HEK293 (cell line): ENCODE results near the gene LZTR1.
A peak's percentile ranks its signal among the peaks of the same experiment; 100 is the strongest.

ENCODE experiments used
- CTCF ChIA-PET: fragments of 350-600 bp; formaldehyde crosslinking; extraction: SDS; loops from one replicate; lab custom pipeline; 2021; ENCODE audit warnings: antibody characterized with exemption; lab: Yijun Ruan, JAX
- POLR2A ChIA-PET: fragments of 300-600 bp; formaldehyde crosslinking; extraction: SDS; loops from one replicate; lab custom pipeline; 2020; ENCODE audit warnings: antibody characterized with exemption, inconsistent platforms; lab: Yijun Ruan, JAX
- H3K27ac ChIP-seq: fragments of 200-500 bp; sonication (Bioruptor generic); 2 replicates; pipeline ENCODE4 v1.5.1; 2014; ENCODE audit warnings: low read depth, low read length, control low read depth, inconsistent platforms; ENCODE audit errors: extremely low read depth
- H3K36me3 ChIP-seq, 2 experiments: fragments of 200-500 bp in 1 of 2; sonication (Bioruptor generic) in 1 of 2; 1 replicate in 1 of 2; 2 replicates in 1 of 2; pipeline ENCODE4 v1.5.1; 2014 to 2017; ENCODE audit warnings: inconsistent platforms in 2 of 2, low read length in 2 of 2; ENCODE audit not compliant: control insufficient read depth in 2 of 2, insufficient read depth in 1 of 2
- H3K4me1 ChIP-seq: fragments of 200-500 bp; sonication (Bioruptor generic); 2 replicates; pipeline ENCODE4 v1.5.1; 2014; ENCODE audit warnings: mild to moderate bottlenecking, low read length, inconsistent platforms; ENCODE audit not compliant: control insufficient read depth, insufficient read depth
- H3K4me3 ChIP-seq: 2 replicates; pipeline ENCODE4 v1.5.1; 2011; ENCODE audit warnings: low read depth, mild to moderate bottlenecking, control low read depth, low read length, moderate library complexity
- H3K9me3 ChIP-seq: fragments of 200-500 bp; sonication (Bioruptor generic); 2 replicates; pipeline ENCODE4 v1.5.1; 2014; ENCODE audit warnings: low read depth, low read length, inconsistent platforms; ENCODE audit not compliant: control insufficient read depth, insufficient read depth
- CTCF ChIP-seq: fragments of 450-650 bp; formaldehyde crosslinking; IDR thresholded peaks from 2 replicates; pipeline ENCODE4 v1.5.1; 2016; ENCODE audit warnings: missing biosample characterization, missing genetic modification characterization
- EGR2 ChIP-seq: fragments of 450-650 bp; formaldehyde crosslinking; IDR thresholded peaks from 2 replicates; pipeline ENCODE4 v1.5.1; 2016; ENCODE audit warnings: low read depth, missing biosample characterization, missing genetic modification characterization
- REST ChIP-seq: fragments of 450-650 bp; formaldehyde crosslinking; IDR thresholded peaks from 2 replicates; pipeline ENCODE4 v1.5.1; 2016; ENCODE audit warnings: missing biosample characterization, missing genetic modification characterization
- YY1 ChIP-seq: fragments of 450-650 bp; formaldehyde crosslinking; IDR thresholded peaks from 2 replicates; pipeline ENCODE4 v1.5.1; 2018; ENCODE audit warnings: missing biosample characterization, missing genetic modification characterization
- ZFHX2 ChIP-seq: fragments of 450-650 bp; formaldehyde crosslinking; conservative IDR thresholded peaks from 2 replicates; pipeline ENCODE4 v1.5.1; 2016; ENCODE audit warnings: missing biosample characterization, missing genetic modification characterization
- ZNF114 ChIP-seq: fragments of 450-650 bp; formaldehyde crosslinking; IDR thresholded peaks from 2 replicates; pipeline ENCODE4 v1.5.0; 2017; ENCODE audit warnings: missing biosample characterization, missing genetic modification characterization
- ZNF18 ChIP-seq: fragments of 450-650 bp; formaldehyde crosslinking; IDR thresholded peaks from 2 replicates; pipeline ENCODE4 v1.5.1; 2016; ENCODE audit warnings: missing biosample characterization, missing genetic modification characterization
- ZNF223 ChIP-seq: fragments of 450-650 bp; formaldehyde crosslinking; IDR thresholded peaks from 2 replicates; pipeline ENCODE4 v1.5.1; 2016; ENCODE audit warnings: missing biosample characterization, missing genetic modification characterization
- ZNF292 ChIP-seq: fragments of 450-650 bp; formaldehyde crosslinking; IDR thresholded peaks from 2 replicates; pipeline ENCODE4 v1.5.1; 2016; ENCODE audit warnings: low read depth, missing biosample characterization, missing genetic modification characterization, borderline replicate concordance
- ZNF560 ChIP-seq: fragments of 450-650 bp; formaldehyde crosslinking; IDR thresholded peaks from 2 replicates; pipeline ENCODE4 v1.5.1; 2017; ENCODE audit warnings: missing biosample characterization, missing genetic modification characterization, borderline replicate concordance
- ZNF692 ChIP-seq: fragments of 450-650 bp; formaldehyde crosslinking; IDR thresholded peaks from 2 replicates; pipeline ENCODE4 v1.5.1; 2016; ENCODE audit warnings: missing biosample characterization, missing genetic modification characterization
- ZNF768 ChIP-seq: fragments of 450-650 bp; formaldehyde crosslinking; IDR thresholded peaks from 2 replicates; pipeline ENCODE4 v1.5.1; 2018; ENCODE audit warnings: missing biosample characterization, mild to moderate bottlenecking, missing genetic modification characterization
- ZXDB ChIP-seq: fragments of 450-650 bp; formaldehyde crosslinking; IDR thresholded peaks from 2 replicates; pipeline ENCODE4 v1.5.1; 2016; ENCODE audit warnings: missing biosample characterization, missing genetic modification characterization

Gene LZTR1

GRCh38 chr22:21016644-21017420 is 34.7 kb downstream of the LZTR1 start:
- Histone ChIP-seq H3K36me3 (no peaks in the 10 kb centered on the region), H3K27ac (no peak overlapping the region), H3K9me3 (no peaks in the 10 kb centered on the region), H3K4me3 (no peak overlapping the region), H3K4me1 (no peaks in the 10 kb centered on the region)
- ChIA-PET POLR2A (no interaction called here), CTCF (interaction anchor here (0.6 kb wide), 1 partner anchor 52 kb away, joined by 3 read pairs; no protein-coding TSS in a partner anchor)
- TF ChIP-seq ZFHX2 (peak; percentile 21; the same call in 1 of the 2 replicates), ZNF223 (no peak)

GRCh38 chr22:21018314-21018713 is 36.2 kb downstream of the LZTR1 start:
- H3K4me3 ChIP-seq: no peak overlapping the region
- CTCF ChIA-PET: interaction anchor here (0.7 kb wide), 2 partner anchors 74 to 81 kb away, joined by 3 read pairs; no protein-coding TSS in a partner anchor
- H3K27ac ChIP-seq: no peak overlapping the region
- H3K36me3 ChIP-seq: no peaks in the 10 kb centered on the region
- H3K4me1 ChIP-seq: no peaks in the 10 kb centered on the region
- no peaks in the 10 kb centered on the region for H3K9me3 ChIP-seq
- POLR2A ChIA-PET: no interaction called here
- TF ChIP-seq ZNF692 (tag by site-specific recombination): no peak
- no peak for TF ChIP-seq ZNF560 (tag by site-specific recombination)
- TF ChIP-seq EGR2 (tag by site-specific recombination): no peak
- no peak for TF ChIP-seq ZXDB (tag by site-specific recombination)
- no peak for TF ChIP-seq CTCF
- no peak for TF ChIP-seq REST (tag by site-specific recombination)
- no peak for TF ChIP-seq ZNF768 (tag by site-specific recombination)
- no peak for TF ChIP-seq ZNF114 (tag by site-specific recombination)
- no peak for TF ChIP-seq YY1 (tag by site-specific recombination)
- no peak for TF ChIP-seq ZNF292 (tag by site-specific recombination)
- no peak for TF ChIP-seq ZNF18 (tag by site-specific recombination)
